GM15510 (cell line): Measurements from ENCODE around the gene LRSAM1.

Source experiments
- POLR2A ChIP-seq: IDR thresholded peaks from 3 replicates; pipeline ENCODE4 v1.6.1; 2011; ENCODE audit warnings: borderline replicate concordance; ENCODE audit not compliant: insufficient read length; ENCODE audit errors: extremely low read depth

The LRSAM1 gene

DNA sequence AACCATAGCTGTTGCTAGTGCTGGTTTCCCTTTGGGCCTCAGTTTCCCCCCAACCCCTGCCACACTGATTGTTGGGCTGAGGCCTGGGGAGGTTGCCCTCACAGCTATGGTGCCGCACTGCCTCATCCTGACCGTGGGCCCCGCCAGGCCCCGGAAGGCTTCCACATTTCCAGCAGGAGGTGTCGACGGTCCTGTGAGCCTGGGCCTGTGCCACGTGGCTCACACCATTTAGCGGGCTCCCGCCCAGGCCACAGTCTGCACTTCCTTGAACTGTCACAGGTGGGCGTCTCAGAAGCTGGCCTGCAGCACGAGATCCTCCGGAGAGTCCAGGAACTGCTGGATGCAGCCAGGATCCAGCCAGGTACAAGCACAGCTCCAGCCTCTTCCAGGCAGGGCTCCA is 45.7 kb downstream of the LRSAM1 start:
- no peak for TF ChIP-seq POLR2A

DNA sequence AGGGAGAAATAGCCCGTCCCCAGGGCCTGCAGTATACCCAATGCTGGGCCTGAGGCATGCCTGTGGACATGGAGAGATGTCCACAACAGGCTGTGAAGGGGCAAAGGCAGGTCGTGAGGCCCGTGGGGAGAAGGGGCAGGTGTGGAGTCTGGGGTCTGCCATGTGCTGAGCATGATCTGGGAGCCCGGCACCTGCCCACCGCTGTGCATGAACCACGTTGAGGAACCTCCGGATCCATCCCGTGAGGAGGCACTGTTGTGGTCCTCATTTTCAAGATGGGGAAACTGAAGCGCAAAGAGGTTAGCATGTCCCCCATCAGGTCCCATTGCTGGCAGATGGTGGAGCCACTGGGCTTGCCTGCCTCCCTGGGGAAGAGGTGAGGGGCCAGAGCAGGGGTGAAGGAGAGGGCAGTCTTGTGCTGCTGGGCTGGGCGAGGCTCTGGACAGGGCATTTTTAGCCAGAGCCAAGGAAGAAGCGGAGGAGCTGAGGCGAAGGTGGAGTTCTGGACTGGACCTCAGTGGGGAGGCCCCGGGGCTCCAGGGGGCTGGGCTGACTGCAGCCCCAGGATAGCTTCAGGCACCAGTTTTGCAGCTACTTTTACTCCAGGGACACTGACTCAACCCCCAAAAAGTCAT is 46.5 kb downstream of the LRSAM1 start:
- TF ChIP-seq POLR2A = no peak

DNA sequence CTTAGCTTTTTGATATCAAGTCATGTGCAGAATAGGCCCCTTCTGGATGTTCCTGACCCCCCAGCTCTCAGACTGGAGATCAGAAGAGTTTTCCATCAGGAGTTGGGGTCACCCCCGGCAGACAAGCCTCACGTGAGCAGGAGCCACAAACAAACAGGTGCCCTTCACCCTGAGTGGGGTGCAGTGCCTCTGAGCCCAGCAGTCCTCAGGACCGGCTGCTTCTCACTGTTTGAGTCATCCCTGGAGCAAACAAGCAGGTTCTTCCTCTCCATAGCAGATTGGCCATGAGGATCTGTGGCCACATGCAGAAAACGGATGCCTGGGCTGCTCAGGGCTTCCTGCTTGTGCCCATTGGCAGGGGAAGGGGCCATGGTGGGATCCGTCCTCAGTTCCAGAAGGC is 47.0 kb downstream of the LRSAM1 start:
- no peak for TF ChIP-seq POLR2A

DNA sequence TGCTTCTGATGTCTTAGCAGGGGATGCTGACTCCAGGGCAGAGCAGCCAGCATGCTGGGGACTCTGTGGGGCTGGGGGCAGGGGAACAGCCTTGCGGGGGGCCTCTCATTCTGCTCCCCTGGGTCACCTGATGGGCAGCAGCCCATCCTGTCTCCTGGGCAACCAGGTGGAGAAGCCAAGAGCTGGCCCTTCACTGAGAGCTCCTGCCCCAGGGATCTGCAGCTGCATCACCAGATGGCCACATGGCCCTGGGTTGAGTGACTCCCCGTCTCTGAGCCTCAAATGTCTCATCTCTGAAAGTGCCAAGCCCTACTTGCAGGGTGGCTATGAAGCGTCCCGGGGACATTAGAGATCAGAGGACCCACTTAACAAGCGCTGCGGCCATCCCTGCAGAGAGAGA is 49.1 kb downstream of the LRSAM1 start:
- no peak for TF ChIP-seq POLR2A

DNA sequence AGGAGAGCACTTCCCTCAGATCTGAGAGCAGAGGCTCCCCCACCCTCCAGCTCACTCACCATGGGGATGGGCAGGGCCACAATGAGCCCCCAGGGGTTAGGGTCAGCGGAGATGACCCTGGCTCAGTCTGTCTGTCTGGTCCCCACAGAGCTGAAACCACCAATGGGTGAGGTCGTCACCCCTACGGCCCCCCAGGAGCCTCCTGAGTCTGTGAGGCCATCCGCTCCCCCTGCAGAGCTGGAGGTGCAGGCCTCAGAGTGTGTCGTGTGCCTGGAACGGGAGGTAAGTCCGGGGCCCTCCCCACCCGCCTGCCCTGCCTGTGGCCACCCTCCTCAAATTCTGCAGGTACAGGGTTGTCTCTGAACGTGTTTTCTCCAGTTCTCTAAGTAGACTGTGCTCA is 49.6 kb downstream of the LRSAM1 start:
- TF ChIP-seq POLR2A = no peak

DNA sequence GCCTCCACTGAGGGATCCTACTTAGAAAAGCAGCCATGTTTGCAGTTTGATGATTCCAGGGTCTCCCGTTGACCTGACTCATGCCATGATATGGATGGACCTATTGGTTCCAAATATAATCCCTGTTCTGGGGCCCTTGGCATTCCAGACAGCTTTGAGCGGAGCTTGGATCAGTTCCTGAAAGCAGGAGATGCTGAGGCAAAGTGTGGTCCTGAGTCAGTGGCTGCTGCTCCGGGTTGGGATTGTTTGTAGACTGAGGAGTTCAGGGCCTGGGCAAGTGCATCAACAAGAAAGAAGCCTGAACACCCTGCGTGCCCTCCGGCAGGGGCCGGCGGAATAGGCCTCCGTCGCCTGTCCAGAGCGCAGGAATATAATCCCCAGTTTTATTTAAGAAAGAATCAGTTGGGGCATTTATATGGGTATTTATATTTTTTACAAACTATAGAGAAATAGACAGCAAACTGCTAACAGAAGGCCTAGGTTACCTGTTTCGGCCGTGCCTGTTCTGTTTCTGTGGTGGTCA is 50.6 kb downstream of the LRSAM1 start:
- TF ChIP-seq POLR2A = no peak

DNA sequence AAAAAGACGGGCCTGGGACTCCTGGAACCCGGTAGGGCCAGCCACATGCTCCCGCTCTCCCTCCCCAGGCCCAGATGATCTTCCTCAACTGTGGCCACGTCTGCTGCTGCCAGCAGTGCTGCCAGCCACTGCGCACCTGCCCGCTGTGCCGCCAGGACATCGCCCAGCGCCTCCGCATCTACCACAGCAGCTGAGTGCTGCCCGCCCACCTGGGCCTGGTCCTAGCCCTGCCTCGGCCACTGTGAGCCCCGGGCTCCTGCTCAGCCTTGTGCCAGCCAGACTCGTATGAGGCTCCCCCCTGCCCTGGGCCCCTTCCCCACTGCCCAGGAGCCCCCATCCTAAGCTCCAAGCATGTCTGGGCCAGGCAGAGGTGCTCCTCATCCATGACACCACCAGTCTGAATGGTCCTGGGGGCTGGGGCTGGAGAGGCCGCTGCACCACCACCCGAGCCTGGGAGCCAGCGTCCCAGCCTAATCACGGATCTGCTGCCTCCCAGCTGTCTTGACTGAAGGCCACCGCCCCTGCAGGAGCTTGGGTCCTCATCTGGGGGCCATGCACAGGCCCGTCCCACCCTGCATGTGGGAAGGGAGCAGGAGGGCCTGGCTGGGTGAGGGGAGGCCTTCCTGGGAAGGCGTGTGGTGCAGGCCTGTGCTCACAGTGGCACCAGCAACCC is 51.5 kb downstream of the LRSAM1 start:
- TF ChIP-seq POLR2A = no peak

DNA sequence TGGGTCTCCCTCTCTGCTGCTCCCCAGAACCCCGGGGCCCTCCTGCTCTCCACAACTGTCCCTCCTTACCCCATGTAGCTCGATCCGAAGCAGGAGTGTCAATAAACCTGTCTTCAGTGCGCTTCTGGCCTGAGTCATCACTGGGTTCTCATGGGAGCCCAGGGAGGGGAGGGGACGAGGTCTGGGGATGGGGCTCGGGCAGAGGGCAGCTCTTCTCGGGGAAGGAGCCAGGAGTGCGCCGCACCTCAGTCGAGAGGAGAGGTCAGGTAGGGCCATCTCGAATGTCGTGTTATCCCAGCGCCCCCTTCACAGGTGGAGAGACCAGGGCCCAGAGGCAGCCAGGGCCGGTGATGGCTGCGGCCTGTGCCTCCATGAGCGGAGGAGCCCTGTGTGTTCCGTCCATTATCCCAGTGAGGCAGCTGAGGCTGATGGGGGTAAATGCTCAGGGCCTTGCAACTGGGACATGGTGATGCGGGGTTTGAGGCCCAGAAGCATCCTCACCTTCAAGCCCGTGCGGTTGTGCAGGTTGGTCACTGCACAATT is 52.1 kb downstream of the LRSAM1 start:
- TF ChIP-seq POLR2A = no peak

DNA sequence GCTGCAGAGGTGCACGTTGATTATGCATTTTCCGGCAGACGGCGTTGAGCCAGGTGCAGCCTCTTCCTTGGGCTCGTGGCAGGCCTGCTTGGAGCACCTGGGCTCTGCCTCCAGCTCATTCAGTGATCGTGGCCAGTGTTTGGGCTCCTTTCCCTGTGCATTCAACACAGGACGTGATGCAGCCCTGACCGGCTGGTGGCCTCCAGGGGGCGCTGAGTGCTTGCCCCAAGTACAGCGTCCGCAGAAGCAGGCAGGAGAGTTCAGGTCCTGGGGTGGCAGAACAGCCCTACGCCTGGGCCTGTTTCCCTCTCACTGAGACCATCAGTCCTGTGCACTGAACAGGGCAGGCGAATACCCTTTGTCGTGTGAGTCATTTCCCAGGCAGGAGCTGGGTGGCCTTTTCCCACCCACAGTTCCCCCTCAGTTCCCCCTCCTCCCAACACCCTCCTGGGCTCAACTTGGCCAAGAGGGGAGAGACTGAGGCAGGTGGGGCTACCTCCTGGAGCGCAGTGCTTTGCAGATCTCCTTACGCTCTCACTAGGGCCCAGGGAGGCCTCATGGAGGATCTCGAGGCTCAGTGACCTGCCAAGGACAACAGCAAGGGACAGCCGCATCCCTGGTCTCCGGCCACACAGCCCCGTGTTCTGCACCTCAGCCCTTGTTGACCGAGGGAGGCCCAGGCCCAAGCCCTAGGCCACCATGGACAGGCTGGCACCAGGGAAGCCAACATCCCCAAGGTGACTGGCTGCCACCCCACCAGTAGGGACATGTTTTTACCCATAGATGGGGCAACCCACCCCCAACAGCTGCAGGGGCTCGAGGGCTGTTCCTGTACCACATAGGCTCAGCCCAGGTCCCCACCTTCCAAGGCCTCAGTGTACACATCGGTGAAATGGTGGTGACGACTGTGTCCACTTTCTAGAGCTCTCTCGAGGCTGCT is 52.9 kb downstream of the LRSAM1 start:
- no peak for TF ChIP-seq POLR2A

DNA sequence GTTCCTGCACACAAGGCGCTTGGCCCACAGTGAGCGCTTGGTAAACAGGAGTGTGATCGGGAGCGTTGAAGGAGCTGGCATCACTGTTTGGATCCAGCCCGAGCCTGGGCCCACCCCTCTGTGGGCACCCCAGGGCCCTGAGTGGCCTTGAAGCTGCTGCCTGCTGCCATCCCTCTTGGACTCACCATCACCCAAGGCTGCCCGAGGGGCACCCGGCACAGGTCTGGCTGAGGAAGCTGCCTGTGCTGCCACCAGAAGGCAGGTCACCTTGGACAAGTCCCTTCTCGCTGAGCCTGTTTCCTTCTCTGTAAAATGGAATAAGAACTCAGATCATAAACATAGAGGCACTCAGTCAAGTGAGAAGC is 53.6 kb downstream of the LRSAM1 start:
- no peak for TF ChIP-seq POLR2A

DNA sequence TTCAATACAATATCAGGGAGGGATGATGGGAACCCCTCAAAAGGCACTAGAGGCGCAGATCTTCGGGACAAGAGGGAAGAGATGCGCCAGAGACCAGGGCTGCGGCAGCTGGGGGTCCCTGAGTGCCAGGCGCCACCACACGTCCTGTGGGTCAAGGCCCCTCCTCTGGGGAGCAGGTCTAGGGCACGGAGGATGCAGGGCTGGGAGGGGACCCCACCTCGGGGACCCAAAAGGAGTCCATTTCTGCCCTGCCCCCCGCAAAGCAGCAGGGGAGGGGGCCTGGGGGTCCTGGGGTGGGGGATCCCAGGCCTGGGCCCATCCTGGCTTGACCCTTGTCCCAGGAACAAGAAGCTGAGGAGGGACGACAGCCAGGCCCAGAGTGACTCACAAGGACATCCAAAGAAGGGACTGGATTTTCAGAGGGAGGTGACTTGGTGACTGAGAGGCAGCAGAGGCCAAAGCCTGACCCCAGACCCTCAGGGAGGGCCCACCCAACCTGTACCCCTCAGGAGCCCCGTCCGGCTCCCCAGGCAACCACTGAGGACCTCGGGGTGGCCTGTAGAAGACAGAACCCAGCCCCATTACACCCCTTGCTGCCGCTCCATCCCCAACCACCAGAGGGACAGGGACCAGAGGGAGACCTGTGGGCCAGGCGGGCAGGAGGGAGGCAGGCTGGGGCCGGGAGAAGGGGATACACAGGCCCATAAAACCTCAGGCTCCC is 54.2 kb downstream of the LRSAM1 start:
- no peak for TF ChIP-seq POLR2A

DNA sequence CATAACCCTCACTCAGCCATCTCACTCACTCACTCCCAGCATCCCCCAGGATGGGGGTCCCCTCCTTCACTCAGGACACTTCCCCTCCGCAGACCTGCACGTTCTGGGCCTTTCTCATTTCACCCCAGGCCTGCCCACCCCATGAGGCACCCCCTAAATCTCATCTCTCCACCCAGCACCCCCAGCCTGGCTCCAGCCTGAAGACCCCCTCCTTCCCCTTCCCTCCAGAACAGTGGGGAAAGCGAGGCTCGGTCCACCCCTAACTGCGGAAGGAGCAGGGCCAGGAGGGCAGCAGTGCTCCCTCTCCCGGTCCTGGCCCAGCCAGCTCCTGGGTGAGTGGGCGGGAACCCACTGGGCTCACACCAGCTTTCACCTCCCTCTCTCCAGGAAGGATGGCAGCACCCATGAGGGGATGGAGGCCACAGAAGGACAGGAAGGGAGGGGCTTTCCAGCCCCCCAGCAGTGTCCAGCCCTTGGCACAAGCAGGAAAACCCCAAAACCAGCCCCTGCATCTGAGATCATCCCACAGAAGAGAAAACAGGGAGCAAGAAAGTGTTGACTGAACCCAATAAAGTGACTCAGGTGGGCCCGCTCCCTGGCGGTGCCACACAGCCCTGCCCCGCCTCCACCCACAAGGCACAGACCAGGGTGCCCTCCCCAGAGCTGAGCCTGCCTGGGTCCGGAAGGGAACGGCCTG is 55.0 kb downstream of the LRSAM1 start:
- TF ChIP-seq POLR2A = no peak

DNA sequence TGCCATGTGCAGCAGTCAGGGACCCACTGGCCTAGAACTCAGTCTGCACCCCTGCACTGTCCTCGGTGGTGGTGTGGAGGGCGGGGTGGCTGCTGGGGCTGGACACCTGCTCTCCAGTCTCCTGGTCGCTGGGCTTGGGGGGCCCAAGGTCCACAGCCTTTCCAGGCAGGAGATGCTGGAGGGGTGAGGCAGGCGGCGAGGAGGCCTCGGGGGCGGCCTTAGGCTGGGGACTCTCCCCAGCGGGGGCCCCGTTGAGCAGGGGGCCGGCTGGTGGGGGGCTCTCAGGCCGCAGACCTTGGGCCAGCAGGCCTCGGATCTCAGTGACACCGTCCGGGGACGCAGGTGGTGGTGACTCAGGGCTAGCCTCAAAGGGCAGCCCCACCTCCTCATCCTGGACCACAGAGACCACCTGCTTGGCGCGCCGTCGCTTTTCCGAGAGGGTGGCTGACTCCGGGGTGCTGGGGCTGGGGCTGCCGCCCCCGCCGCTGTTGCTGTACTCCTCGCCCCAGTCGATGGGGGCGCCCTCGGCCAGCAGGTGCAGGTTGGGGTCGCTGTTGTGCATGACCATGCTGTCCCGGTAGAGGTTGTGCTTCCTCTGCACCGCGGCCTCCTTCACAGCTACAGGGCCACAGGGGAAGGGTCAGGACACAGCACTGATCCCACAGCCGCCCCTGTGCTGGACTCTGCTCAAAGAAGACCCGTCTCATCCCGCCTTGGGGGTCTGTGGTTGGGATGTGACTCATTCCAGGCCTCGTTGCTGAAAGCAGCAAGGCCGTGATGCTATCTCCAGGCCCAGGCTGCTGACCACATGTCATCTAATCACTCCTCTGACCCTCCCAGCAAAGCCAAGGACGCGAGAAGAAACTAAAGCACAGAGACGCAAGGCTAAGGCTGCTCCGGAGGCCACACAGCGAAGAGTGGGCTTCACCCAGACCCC is 55.8 kb downstream of the LRSAM1 start:
- no peak for TF ChIP-seq POLR2A
